GM18867 (cell line): Measurements from ENCODE around the gene PLCB4.

ENCODE experiments used
- ATAC-seq: cut with Tn5 transposase; IDR thresholded peaks from one replicate; pipeline ENCODE4 v1.9.1; 2021; ENCODE audit warnings: mild to moderate bottlenecking, moderate library complexity; ENCODE audit not compliant: unreplicated experiment

Gene PLCB4

DNA sequence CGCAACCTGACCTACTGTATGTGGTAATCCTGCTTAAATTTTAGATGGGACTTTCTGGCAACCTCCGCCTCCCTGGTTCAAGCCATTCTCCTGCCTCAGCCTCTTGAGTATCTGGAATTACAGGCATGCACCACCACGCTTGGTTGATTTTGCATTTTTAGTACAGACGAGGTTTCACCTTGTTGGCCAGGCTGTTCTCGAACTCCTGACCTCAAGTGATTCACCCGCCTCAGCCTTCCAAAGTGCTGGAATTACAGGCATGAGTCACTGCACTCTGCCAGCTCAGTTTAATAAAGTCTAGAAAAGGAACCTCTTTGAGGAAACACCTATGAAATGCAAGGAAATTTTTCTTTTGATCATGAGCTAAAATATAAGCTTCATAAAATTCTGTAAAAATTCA, 9.0 kb upstream of the PLCB4 start:
- no peak for ATAC-seq

DNA sequence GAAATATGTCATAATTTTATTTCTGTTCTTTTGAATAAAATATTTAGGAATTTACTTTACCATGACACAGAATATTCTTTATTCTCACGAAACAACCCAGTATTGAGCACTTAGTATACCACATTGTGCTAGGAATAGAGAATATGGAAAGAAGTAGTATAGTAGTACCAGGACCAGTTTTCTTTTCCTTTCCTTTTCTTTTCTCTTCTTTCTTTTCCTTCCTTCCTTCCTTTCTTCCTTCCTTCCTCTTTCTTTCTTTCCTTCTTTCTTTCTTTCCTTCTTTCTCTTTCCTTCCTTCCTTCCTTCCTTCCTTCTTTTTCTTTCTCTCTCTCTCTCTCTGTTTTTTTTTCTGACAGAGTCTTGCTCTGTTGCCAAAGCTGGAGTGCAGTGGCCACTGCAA, 7.5 kb upstream of the PLCB4 start:
- ATAC-seq: no peak

DNA sequence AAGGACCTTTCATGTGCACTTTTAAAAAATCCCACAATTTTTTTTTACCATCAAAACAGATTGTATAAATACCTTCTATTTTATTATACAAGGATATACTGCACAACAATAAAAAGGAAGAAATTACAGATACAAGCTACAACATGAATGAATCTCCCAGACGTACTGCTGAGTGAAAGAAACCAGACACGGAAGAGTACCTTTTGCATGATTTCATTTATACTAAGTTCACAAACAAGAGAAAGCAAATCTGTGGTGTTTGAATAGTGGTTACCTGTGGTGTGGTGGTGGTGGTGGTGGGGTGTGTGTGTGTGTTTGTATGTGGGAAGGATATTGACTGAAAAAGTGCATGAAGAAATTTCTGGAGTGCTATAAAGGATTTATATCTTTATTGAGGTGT, 6.8 kb upstream of the PLCB4 start:
- no peak for ATAC-seq

DNA sequence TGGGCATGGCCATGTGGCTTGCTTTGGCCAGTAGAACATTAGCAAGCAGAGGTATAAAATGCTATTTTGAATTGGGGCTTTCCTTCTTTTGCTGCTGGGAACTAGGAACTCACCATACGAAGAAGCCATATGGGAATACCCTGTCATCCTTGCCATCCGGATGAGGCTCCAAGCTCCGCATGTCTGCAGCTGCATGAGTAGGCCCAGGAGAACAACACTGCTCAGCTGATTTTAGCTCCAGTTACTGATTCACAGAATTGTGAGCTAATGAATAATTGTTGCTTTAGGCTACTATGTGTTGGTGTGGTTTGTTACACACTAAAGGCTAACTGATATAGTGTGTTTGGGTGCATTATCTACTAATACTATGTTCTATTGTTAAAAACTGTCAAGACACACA, 2.7 kb upstream of the PLCB4 start:
- no peak for ATAC-seq

DNA sequence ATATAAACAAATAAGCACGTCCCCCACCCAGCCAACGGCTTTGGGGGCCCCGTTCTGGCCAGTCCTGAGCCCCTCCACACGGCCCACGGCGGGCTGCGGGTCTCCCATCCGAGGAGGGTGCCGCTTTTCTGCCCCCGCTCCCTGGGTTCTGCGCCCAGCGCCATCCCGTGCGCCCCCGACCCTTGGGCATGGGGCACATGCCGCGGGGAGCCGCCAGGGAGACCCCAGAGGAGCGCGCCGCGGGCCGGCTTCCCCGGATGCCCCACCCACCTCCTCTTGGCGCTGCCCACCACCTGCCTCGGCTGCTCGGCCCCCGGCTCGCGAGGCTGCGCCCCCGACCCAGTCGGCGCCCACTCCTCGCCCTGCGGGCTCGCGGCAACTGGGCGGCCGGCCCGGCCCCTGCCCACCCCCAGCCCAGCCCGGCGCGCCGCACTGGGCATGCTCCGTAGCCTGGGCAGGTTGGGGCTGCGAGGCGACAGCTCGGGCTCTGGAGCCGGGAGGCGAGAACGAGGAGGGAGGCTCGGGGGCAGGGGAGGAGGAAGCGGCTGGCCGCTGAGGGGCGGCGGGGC, 570 bp upstream of the PLCB4 start:
- ATAC-seq: no peak

DNA sequence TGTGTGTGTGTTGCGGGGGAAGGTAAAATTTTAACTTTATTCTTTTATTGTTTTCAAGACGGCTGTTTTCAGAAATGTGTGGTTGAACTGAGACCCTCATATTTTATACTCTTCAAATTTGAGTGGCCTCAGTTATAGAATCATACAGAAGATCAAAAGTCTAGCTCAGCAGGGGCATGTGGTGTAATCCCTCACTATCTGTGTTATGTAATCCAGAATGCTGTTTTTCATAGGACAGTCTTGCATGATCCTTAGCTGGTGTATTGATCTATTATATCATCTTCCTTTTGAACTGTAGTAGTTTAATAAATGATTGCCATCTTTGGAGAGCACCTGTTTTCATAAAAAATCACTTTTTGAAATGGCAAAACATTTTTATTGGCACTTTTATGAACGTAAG, 1.4 kb downstream of the PLCB4 start:
- ATAC-seq: no peak

DNA sequence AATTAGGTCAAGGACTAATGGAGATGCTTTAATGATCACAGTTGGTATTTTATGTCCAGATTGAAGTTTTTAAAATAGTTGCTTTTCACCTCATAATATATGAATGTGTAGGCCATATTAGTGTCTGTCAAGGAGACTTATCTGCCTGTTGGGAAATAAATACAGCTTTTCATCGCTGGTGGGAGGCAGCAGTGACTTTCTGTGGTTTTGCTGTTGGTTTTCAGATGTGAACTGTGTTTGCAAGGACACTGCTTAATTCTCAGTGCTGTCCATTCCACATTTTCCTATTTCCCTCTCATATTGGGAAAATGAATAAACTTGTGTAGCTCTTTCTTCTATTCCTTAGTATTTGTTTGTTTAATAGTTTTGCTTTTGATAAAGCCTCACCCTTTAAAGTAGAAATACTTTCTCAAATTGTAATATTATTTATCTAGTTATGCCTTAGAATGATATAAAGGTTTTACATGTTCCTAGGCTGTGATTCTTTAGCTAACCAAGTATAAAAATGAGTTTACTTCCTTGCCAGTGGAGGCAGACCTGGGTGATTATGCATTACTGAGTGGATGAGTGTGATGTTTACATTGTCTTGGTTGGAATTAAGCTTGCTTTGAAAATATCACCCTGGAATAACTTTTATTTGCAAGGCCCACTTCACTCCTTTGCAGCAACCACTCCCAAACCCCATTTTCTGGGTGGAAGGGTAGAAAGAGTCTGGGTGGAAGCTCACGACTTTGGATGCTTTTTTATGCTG, 3.3 kb downstream of the PLCB4 start:
- ATAC-seq: no peak

DNA sequence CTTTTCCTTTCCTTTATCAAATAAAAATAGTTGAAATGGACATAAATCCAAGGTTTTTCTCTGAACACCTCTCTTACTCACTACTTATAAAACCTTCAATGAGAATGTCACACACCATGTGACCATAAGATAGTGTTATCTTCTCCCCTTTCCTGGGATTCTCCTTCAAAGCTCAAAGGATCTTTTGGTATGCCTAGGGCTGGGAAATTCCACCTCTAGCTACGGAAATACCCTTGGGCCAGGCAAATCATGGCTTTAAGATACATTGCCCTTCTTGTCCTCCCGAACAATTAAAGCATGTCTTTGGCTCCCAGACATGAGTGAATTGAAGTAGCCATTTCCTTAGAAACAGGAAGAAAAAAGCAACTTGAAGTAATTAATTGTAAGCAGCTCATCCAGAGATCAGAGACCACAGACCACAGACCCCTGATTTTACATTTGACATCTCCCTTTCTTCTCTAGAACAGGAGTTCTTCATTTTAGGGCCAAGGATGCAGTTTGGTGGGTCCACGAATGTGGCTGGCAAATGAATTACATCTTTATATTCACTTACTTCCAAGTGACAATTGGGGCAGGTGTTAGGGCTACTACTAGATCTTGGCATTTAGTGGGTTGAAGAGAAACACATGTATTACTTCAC, 4.1 kb downstream of the PLCB4 start:
- no peak for ATAC-seq

DNA sequence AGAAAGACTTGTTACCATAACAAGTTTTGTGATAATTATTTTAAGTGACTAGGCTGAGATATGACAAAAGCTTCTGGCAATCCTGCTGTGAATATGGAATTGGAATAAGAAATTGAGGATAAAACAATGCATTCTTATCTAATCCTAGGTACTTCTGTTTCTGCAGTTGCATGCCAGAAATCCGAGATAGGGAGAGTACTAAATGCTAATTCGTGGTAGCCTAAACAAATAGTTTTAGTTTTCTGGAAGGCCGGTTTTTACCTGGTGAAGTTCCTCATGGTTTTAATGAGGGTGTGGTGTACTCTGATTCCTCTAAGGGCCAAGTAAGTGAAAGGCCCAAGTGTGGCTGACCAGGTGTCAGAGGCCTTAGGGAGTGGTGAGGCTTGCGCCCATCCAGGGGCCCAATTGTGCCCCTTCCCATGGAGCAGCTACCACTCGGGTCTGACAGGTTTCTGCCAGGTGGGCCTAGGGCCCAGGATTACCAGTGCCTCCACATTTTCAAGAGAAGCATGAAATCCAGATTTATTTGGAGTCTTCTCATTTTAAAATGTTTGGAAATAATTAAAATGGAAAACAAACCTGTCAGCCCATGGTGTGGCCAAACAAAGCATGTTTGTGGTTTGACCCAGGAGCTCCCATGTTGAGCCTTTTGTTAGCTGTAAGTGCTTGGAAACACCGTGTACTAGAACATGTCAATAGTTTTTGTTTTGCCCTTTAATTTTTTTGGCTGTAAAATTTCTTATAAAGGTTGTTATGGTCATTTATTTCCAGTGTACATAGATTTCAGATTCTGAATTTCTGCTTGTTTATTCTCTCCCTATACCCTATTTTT, 6.6 kb downstream of the PLCB4 start:
- ATAC-seq: no peak

DNA sequence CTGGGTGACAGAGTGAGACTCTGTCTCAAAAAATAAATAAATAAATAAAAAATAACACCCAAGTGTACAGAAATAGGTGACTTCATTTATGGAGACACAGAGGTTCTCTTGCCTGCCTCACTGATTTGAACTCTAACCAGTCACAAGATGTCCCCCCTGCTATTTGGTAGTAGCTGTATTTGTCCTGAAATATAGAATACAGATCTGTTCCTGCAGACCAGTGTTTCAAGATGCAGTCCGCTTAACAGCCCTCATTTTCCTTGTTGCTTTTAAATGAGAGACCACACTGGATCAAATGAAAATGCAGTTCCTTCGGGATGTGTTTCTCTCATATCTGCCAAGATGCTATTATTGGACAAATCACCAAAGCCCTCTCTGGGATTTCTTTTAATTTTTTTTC, 7.6 kb downstream of the PLCB4 start:
- ATAC-seq: no peak

DNA sequence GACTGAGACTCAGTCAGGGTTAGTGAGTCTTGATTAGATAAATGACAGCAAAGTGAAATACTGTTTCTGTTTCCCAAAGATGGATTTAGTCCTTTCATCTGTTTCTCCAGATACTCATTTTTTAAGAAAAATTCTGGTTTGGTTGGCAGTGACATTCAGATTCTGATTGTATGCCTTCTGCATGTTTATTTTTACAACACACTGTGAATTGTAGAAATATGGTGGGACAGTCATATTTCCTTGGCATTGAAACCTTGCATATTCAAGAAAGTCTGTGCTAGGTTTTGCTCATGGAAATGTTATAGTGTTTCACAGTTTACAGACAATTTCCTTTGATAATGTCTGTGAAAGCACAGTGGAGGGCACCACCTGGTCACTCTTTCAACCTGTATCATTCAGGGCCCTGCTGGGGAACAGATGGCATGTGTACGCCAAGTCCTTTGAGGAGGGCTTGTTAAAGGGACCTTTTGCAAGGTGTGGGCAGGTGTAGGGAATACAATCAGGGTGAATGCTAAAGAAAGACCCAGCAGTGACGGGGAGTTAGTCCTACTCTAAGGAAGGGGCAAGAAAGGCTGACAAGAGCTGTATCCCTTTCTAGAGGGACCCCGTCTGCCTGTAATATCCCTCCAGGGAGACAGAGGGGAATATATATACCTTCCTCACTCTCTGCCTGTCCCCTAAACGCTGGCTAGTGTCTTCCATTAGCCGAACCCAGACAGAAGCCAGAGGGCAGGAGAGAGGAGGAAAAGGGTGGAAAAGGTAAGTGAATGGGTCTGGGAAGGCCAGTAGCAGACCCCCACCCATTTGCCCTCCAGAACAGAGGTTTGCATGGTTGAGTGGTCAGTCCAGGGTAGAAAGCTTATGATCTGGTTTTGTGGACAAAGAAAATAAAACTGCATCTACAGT, 10.2 kb downstream of the PLCB4 start:
- no peak for ATAC-seq

DNA sequence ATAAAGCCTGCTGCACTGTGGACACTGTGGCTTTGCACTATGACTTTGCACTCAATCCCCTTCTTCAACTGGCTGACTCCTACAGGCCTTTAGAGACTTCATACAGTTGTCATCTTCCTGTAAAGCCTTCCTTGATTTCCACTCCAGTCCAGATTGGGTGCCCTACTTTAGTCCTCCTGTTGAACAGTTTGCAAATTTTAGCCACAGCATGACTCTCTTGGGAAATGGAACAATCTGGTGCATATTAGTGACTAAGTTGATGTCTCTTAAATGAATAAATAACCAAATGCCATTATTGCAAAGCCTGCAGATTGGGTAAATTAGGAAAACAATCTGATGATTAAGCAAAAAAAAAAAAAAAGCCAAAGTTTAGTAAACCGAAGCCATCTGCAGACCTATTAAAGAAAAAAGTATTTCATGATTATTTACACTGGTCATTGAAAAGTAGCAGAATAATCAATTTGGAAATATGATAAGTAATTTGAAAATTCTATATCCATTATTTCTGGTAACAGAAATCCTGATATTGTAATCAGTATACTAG, 12.6 kb downstream of the PLCB4 start:
- ATAC-seq: no peak

DNA sequence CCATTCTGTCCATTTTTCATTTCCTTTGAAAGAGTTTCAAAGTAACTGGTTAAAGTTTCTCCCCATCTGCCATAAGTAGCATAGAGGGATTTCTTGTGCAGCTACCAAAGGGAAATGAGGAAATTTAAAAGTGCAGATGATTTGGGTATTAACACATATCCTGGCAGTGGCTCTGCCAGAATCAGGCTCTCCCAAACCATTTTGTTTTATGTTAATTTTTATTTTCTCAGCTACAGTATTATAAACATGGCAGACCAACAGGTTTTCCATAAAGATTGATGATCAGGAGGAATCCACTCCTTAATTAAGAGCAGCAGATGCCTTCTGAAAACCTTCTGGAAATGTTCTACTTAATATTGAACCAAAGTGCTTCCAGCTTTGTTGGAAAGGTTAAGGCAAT, 13.9 kb downstream of the PLCB4 start:
- no peak for ATAC-seq

DNA sequence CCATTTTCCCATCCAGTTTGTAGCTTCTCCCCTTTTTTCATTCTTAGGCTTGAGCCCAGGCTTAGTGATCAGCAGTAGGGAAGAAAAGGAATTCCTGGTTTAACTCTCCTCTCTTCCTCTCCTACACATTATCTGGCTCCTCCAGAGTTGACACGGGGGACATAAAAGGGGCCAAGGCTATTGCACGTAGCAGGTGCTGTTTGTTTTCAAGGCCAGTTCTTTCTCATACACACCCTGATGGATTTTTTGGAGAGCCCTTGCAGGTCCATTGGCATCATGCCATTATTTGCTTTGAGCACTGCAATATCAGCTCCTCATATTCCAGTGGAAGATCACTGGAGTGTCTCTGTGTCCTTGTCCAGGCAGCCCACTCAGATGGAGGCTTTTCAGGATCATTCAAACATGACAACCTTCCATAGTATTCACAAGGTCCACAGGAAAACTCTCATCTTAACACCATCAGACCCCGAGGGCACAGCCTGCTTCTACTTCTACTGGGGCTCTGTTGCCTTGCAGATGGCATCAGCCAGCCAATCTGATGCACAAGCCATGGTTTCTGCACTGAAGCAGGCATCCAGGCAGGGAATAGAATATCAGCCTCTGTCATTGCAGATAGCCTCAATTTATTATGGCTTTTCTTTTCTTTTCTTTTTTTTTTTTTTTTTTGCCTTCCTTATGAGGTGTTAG, 18.8 kb downstream of the PLCB4 start:
- no peak for ATAC-seq

DNA sequence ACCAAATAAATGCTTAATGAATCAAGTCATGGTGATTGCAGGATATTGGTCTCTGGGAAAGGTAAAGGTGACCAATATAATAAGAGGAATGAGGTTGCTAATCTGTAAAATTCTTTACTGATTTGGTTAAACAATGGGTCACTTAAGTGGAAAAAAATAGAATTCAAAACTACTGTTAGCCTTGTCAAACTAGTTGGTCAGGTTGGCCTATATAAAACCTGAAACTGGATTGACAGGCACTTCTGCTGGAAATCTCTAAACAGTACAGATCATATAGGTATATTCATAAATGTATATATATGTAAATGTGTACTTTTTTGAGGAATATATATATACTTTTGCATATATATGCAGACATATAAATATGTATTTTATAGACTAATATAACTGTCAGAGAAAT, 19.7 kb downstream of the PLCB4 start:
- no peak for ATAC-seq

DNA sequence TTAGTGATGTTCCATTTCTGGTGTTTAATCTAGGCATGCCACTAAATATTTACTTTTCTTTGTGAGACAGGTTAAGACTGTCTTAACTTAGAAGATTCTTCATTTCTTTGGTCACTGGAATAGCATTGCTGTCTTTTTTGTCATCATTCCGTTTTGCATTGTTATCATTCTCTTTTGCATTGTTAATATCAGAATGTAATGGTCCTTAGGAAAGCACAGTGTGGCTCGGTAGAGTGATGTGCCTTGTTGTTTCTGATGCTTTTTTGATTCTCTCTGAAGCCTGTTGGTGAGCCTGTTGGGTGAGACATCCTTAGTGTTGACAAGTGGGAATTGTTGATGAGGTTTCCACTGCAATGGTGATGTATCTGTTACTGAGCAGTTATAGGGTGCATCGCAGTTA, 23.2 kb downstream of the PLCB4 start:
- ATAC-seq: no peak

DNA sequence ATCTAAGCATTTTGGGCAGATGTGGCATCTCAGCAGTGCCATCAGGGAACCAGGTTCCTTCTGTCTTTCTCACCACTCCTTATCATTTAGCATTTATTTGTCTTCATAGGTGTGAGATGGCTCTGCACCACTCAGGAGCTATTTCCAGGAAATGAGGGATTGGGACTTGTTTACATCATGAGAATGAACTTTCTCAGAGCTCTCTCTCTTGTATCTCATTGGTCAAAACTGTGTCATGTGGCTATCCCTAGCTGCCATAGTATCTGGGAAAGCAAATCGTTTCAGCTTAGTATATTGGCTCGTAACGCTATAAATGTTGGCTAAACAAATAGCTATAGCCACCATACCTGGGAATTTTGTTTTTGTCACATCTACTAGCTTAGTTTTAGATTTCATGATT, 23.8 kb downstream of the PLCB4 start:
- ATAC-seq: no peak

DNA sequence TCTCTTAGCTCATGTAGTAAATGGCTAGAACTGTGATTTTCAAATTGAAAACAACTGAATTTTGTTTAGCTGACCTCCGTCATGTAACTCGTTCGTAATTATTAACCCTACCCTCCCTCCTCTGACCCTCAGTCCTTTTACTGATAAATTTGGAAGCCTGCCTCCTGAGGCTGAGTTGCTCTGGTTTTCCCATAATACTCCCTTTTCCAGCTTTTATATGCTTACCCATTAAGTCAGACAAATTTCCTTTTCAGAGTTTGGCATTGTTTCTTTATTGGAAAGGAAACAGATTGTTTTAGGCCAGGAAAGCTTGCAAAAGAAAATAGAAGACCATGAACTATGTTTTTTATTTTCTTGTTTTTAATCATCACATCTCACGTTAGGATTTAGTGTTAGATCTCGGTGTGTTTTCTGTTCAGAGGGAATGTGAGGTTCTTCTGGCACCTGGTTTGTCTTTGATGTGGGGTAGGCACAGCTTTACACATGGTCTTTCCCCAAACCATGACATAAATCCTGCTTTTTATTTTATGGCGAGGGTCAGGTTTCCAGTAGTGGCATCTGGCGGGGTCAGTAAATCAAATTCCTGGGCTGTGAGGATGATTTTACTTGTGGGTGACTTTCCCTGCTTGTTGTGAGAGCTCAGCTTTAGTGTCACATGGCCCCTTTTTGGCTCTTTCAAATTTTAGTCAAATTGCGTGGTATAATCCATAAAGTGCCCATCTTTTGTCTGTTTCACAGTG, 24.5 kb downstream of the PLCB4 start:
- ATAC-seq: no peak

DNA sequence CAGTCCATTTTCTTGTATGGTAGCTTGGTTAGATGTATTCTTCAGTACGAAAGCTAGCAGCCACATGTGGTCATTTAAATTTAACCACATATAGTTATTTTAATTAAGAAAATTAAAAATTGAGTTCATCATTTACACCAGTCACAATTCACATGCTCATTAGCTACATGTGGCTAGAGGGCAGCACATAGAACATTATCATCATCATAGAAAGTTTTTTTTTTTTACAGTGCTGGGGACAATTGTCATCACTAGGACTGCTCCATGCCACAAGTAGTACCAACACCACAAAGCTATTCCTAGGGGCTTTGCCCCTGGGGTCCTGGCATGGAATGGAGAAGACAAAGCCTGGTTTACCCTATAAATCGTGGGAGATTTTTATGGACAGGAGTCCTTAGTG, 30.5 kb downstream of the PLCB4 start:
- ATAC-seq: no peak
